Heart right ventricle (tissue), 16 donors: ENCODE measurements around the gene MOSPD3. TPM values are rescaled to one million over a fixed set of nuclear protein-coding genes. Genes with fewer than 3 reads are reported as not detected.

Experiments used
- ATAC-seq, 8 donors: fragments of 200-7000 bp; cut with Tn5 transposase; one replicate each; pipeline ENCODE4 v1.9.1; 2020; ENCODE audit warnings: mild to moderate bottlenecking in 8 of 8, moderate library complexity in 8 of 8, moderate number of reproducible peaks in 1 of 8
- DNase-seq, 2 donors: peaks; one replicate each; pipeline ENCODE4 v3.0.0-alpha.2; 2020
- H3K27ac ChIP-seq, 10 donors: fragments of 200-600 bp; sonication (generic) in 2 of 10; one replicate each; pipeline versions ENCODE4 v1.5.0 to v1.8.0; 2020 to 2022; ENCODE audit warnings: mild to moderate bottlenecking in 3 of 10
- H3K27me3 ChIP-seq, 7 donors: fragments of 200-600 bp; one replicate each; pipeline ENCODE4 v1.8.0; 2021 to 2022; ENCODE audit warnings: mild to moderate bottlenecking in 2 of 7
- H3K36me3 ChIP-seq, 9 donors: fragments of 200-600 bp; sonication (generic) in 1 of 9; one replicate each; pipeline versions ENCODE4 v1.5.0 to v1.8.0; 2020 to 2022; ENCODE audit warnings: mild to moderate bottlenecking in 2 of 9
- H3K4me1 ChIP-seq, 9 donors: fragments of 200-600 bp; sonication (generic) in 1 of 9; one replicate each; pipeline versions ENCODE4 v1.5.0 to v1.8.0; 2020 to 2022; ENCODE audit warnings: mild to moderate bottlenecking in 4 of 9
- H3K4me3 ChIP-seq, 10 donors: fragments of 200-600 bp; sonication (generic) in 2 of 10; one replicate each; pipeline versions ENCODE4 v1.5.0 to v1.8.0; 2020 to 2022; ENCODE audit warnings: mild to moderate bottlenecking in 7 of 10, moderate library complexity in 2 of 10
- H3K9me3 ChIP-seq, 11 donors: fragments of 200-600 bp in 10 of 11; sonication (generic) in 2 of 11; one replicate each; pipeline versions ENCODE4 v1.5.0 to v1.8.0; 2013 to 2022; ENCODE audit warnings: mild to moderate bottlenecking in 2 of 11, control low read depth in 1 of 11, moderate library complexity in 1 of 11
- CTCF ChIP-seq, 9 donors: fragments of 200-600 bp; sonication (generic) in 2 of 9; IDR thresholded peaks; one replicate each; pipeline versions ENCODE4 v1.5.0 to v1.8.0; 2021 to 2022; ENCODE audit warnings: antibody characterized with exemption in 9 of 9, mild to moderate bottlenecking in 5 of 9, moderate library complexity in 1 of 9
- WGBS, 2 donors: extraction: QIAGEN DNeasy Blood & Tissue Kit; methylation state at CpG; one replicate each; pipeline ENCODE4 v1.1.7; 2013; ENCODE audit warnings: inconsistent platforms in 1 of 2; 5-methylcytosine and 5-hydroxymethylcytosine counted together
- intact Hi-C, 10 donors: fragments of 100-400 bp; cut with DNase I; formaldehyde crosslinking; loops; one replicate each; pipeline versions ENCODE4 v1.11.1 to v1.14.2; 2022
- polyA plus RNA-seq, 2 donors: library from polyadenylated mRNA; stranded (reverse); fragments of 200-250 nt; gene quantifications; one replicate each; pipeline ENCODE4 v1.2.3, GENCODE V29; 2013
- total RNA-seq, 10 donors: library from RNA; stranded (reverse); fragmentation: NEBNext Ultra II Directional in 3 of 10; extraction: Animal tissue kit (Norgen Biotek cat#: 25700) in 3 of 10; gene quantifications; one replicate each; pipeline versions ENCODE4 v1.2.1 to v1.2.4, GENCODE V29; 2021 to 2023
- donor health status: Arrhythmogenic right ventricular cardiomyopathy.
- donor health status: ischemic (EF 13 %, LVEDD 7.1; RV severe dilation, severe dysfunction).
- donor health status: healthy with polysubstance abuse.
- donor health status: DM: no; HTN: yes; CAD: no.
- donor health status: DM: no; HTN: no; CAD: no.
- donor health status: ischemic (EF 25% LVEDD 6.9; RV normal size, moderate dysfunction).
- donor health status: ischemic (EF 25% LVEDD 5.7; RV mildly dilated, moderate dysfunction).
- donor health status: healthy.
- donor health status: DM: yes; HTN: yes; CAD: no.
- donor health status: Ischemic cardiomyopathy.
- donor health status: ischemic (EF 35%, LVEDD 5.7; RV mildly dilated, moderate dysfunction).
- donor health status: nonischemic (EF 11% LVEDD 7.7; RV severe dilation, severe dysfunction).
- donor health status: DM: yes; HTN: yes; CAD: no.
- donor health status: PGD.
- donor health status: ischemic (EF 29% LVEDD 5.4; RV normal size, mild dysfunction).
- donor health status: nonischemic (EF 23%, LVEDD 6.1; RV moderate dilation, normal function).

The MOSPD3 gene
- total and polyA plus RNA-seq, 12 donors, result 8.0 to 12.6 (median 10.9) TPM

GRCh38 chr7:100595188-100595587 is 17.2 kb upstream of the MOSPD3 start:
- Histone ChIP-seq H3K27me3 (peaks cover 0 to 5% (median 0%) of the 10 kb centered on the region in 7 donors), H3K36me3 (no peaks in the 10 kb centered on the region), H3K4me1 (peaks cover 0 to 9% (median 6%) of the 10 kb centered on the region in 9 donors), H3K9me3 (no peaks in the 10 kb centered on the region), H3K27ac (no peak overlapping the region), H3K4me3 (no peak overlapping the region)
- DNase-seq, result no peak
- 95 to 97% methylated on average over 7 of the region's 7 CpGs for WGBS, 2 donors
- no peak for TF ChIP-seq CTCF (IDR thresholded peaks at IDR 0.05)
- intact Hi-C loops, result no loop called here
- no peak for ATAC-seq

- TF ChIP-seq CTCF (IDR thresholded peaks at IDR 0.05), result no peak
- Histone ChIP-seq H3K27me3 (no peaks in the 10 kb centered on the region), H3K27ac (no peak overlapping the region), H3K4me3 (no peak overlapping the region), H3K36me3 (no peaks in the 10 kb centered on the region), H3K4me1 (peaks cover 0 to 13% (median 0%) of the 10 kb centered on the region in 9 donors), H3K9me3 (no peaks in the 10 kb centered on the region)
- intact Hi-C loops, result no loop called here
- DNase-seq (no peak), ATAC-seq (no peak)
- 92 to 93% methylated on average over 4 of the region's 4 CpGs for WGBS, 2 donors
Measured at GRCh38 chr7:100598425-100598824, 13.9 kb upstream of the MOSPD3 start.

GRCh38 chr7:100599911-100600729 is 12.2 kb upstream of the MOSPD3 start:
- WGBS, 2 donors, result 72 to 76% methylated on average over 18 of the region's 18 CpGs
- intact Hi-C loops, result loop anchor here in 2 of 10 donors (2.0 to 10.0 kb wide), 3 partner anchors 69 to 95 kb away; partner anchors contain the start of gene GIGYF1 (in 2 of the 2)

GRCh38 chr7:100600730-100601038 is 11.7 kb upstream of the MOSPD3 start:
- ATAC-seq, result no peak
- Histone ChIP-seq H3K27me3 (peaks cover 0 to 7% (median 0%) of the 10 kb centered on the region in 7 donors), H3K9me3 (no peaks in the 10 kb centered on the region), H3K4me3 (no peak overlapping the region), H3K4me1 (peaks cover 0 to 33% (median 18%) of the 10 kb centered on the region in 9 donors), H3K27ac (no peak overlapping the region), H3K36me3 (no peaks in the 10 kb centered on the region)
- DNase-seq, result no peak
- 79 to 89% methylated on average over 9 of the region's 9 CpGs for WGBS, 2 donors
- intact Hi-C loops, result loop anchor here in 2 of 10 donors (2.0 to 10.0 kb wide), 3 partner anchors 68 to 94 kb away; partner anchors contain the start of gene GIGYF1 (in 2 of the 2)
- no peak for TF ChIP-seq CTCF (IDR thresholded peaks at IDR 0.05)

More at GRCh38 chr7:100599911-100600729, 12.2 kb upstream of the MOSPD3 start:
- Histone ChIP-seq H3K27ac (no peak overlapping the region), H3K9me3 (no peaks in the 10 kb centered on the region), H3K4me1 (peaks cover 0 to 27% (median 13%) of the 10 kb centered on the region in 9 donors), H3K27me3 (peaks cover 0 to 1% (median 0%) of the 10 kb centered on the region in 7 donors), H3K4me3 (no peak overlapping the region), H3K36me3 (no peaks in the 10 kb centered on the region)
- DNase-seq (no peak), ATAC-seq (no peak)
- no peak for TF ChIP-seq CTCF (IDR thresholded peaks at IDR 0.05)
